ENCODE data around the gene RCAN1.
A peak's percentile ranks its signal among the peaks of the same experiment; 100 is the strongest.

RCAN1 gene

DNA sequence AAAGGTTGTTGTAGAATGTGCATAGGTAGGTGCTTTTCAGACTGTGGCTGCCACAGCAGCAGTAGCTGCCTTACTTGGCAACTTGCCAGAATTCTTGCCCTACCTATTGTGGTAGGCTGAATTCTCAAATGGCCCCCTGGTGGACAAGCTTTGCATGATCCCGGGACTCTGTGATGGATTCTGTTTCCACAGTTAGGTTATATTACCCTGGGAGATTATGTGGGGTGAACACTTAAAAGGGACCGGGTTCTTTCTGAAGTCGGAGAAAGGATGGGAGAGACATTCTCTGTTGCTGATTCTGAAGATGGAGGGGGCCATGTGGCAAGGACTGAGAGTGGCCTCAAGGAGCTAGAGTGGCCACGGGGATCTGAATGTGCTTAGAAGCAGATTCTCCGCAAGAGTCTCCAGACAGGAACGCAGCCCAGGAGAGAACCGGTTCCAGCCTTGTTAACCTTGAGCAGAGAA is 70.8 kb downstream of the RCAN1 start:
- DNase-seq = peak in 8 of 58 donors; percentile 4 to 33 (median 9)

DNA sequence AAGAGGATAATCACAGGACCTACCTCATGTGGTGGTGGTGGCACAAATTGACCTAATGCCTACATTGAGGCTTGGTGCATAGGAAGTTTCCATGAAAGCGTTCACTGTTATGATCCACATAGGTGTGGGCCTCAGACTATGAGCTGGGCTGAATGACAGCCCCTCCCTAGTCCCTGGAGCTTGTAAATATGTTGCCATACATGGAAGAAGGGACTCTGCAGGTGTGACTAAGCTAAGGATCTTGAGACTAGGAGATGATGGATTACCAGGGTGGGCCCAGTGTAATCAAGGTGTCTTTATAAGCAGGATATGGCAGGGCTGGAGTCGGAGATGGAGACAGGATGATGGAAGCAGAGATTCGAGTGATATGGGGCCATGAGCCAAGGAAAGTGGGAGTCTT is 71.9 kb downstream of the RCAN1 start:
- DNase-seq = no peak

DNA sequence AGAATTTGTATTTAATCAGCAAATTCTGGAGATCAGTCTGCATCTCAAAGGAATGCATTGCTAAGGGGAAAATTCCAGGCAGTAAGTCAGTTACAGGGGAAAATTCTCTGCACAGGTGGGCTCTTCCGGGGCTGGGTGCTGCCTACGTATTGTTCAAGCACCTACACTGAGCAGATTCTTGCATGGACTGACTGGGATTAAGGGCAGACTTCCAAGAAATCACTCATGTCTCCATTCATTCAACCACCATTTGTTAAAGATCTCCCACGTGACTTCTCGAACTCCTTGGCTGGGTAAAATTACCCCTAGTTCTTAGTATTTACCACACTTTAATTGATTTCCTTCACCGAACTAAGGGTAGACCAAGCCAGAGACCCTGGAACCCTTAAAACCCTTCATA is 74.7 kb downstream of the RCAN1 start:
- no peak for DNase-seq

- no peak for DNase-seq
Measured at GRCh38 chr21:34537838-34538237, 77.1 kb downstream of the RCAN1 start.

GRCh38 chr21:34536820-34537219 is 78.1 kb downstream of the RCAN1 start:
- no peak for DNase-seq

DNA sequence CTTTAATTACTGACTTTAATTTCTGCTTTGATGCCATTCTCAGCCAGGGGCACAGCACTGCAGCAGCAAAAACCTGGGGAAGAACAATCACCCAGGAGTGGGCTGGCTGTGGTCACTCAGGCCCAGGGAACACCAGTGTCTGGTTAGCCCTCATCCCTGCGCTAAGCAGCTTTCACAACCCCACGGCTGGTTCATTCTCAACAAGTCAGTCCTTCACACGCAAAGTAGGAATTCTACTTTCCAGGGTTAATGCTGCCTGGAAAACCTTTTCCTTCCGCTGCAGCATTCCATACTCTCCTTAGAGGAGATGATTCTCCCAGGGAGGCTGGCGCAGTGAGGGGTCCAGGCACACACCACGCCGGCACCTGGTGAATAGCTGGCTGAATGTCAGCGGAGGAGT is 78.6 kb downstream of the RCAN1 start:
- no peak for DNase-seq

- no peak for DNase-seq
Measured at GRCh38 chr21:34535886-34536285, 79.0 kb downstream of the RCAN1 start.

GRCh38 chr21:34534522-34534921 is 80.4 kb downstream of the RCAN1 start:
- peak in 32 of 58 donors; percentile 8 to 80 (median 29) for DNase-seq

DNA sequence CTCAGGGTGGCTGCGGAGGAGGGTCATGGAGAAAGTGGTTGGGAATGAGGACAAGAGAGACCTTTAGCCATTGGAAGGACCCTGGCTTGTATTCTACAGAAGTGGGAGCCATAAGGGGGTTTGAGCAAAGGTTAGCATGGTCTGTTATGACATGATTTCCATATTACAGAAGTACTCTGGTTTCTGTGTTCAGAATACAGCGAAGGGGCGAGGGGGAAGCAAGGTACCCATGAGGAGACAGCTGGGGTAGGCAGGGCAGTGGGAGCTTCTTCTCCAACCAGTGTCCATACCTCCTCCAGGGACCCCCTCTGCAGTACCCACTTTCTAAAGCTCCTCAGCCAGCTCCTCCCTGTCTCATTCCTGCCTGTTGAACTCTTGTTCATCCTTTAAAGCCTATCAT is 81.0 kb downstream of the RCAN1 start:
- no peak for DNase-seq

- DNase-seq = no peak
Measured at GRCh38 chr21:34531399-34531798, 83.5 kb downstream of the RCAN1 start.

DNA sequence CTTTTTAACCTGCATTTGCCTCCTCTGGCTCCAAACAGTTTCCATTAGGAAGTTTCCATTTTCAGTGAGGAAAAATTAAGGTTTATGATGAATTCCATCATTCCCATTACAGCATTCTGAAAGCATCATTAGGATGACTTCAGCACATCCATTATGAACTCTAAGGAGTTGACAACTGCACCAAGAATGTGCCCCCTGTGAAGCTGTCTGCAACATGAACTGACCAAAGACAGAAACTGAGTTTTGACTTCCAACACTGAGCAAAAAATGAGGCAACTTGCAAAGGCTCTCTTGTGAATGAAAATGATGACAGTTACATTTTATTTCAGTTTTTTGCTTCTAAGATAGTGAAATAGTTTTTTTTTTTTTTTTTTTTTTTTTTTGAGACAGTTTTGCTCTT is 84.7 kb downstream of the RCAN1 start:
- DNase-seq = no peak

DNA sequence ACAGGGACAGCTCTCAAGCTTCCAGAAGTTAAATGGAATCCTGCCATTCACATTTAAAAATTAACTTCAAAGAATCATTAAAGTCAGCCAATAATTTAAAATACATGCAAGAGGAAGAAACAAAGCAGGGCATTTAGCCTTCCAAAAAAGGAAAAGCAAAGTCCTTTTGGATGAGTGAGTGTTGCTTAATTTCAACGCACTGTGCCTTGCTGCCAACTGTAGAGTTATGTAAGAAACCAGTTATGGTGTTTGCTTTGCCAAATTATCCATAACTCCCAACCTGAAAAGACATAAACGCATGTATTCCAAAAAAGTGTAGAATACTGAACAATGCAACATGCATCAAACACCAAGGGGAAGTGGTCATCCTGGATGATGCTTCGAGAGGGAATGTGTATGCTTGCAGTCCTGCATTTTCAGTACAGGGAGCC is 86.8 kb downstream of the RCAN1 start:
- peak in 5 of 58 donors; percentile 3 to 34 (median 12) for DNase-seq

DNA sequence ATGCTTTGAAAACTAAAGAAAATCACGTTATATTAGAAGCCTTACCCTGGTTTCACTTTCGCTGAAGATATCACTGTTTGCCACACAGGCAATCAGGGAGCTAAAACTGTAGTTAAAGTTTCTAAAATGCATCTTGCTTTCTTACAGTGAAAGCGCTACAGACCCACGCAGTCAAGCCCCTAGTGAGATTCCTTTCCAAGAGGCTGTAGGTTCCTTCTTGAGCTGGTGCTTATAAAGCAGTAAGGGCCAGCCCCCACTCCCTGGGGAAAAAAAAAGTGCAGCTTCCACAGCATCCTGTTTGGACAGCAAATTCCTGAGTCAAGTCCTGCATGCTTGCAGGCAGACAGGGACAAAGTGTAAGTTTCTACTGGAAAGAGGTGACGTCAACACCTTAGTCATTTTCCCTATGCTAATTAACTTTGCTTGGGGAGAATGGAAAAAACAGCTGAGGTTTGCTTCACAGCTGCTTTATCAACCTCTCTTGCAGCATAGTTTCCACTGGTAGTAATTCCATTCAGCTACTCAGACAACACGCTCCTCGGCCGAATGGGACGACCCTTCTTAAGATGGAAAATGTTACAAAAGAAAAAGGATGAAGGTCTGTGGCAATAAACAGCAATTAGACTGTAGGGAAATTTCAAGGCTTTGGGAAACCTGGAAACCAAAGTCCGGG is 88.2 kb downstream of the RCAN1 start:
- DNase-seq = peak in 14 of 58 donors; percentile 6 to 57 (median 15)

GRCh38 chr21:34526241-34526617 is 88.7 kb downstream of the RCAN1 start:
- DNase-seq = no peak

DNA sequence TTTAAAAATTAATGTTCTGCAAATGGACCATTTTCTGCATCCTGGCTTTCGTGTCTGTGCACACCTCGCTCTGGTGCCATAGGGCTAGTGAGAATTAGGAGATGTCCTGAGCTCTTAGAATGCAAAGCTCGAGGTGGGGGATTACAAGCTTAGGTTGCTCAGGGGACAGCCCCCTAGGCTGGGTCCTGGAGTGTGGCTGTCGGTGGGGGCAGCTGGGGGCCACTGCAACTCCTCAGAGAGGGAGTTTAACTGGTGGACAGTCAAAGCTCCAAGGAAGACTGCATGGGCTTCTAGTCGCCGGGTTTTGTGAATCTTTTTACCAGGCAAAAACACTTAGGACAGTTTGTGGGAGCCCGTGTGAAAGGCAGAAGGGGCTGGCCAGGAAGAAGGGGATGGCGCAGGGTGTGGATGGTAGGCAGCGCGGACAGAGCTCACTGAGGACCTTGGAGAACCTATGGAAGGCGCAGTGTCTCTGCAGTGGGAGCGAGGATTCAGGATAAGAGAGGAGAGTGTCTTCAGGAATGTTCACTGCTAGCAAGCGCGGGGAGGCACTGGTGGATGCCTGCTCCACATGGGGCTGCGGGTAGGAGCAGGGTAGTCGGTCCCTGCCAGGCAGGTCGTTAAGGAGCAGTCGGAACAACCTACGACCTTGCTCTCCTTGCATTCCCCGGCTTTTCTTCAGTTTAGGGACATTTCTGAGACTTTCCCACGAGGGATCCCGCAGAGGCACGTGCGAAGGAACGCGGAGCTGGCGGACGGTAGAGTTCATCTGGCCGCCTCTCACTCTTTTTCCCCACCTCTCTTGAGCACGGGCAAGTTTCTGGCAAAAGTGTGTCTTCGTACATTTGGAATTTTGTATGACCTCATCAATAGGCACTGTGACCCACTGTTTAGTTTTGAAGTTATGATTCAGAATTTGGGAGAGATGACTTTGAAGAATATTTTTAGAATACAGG is 90.0 kb downstream of the RCAN1 start:
- DNase-seq = no peak

- no peak for DNase-seq
Measured at GRCh38 chr21:34523019-34523555, 91.8 kb downstream of the RCAN1 start.

- no peak for DNase-seq
Measured at GRCh38 chr21:34522284-34522683, 92.6 kb downstream of the RCAN1 start.

- DNase-seq = no peak
Measured at GRCh38 chr21:34521561-34521960, 93.4 kb downstream of the RCAN1 start.

GRCh38 chr21:34520764-34521508 is 94.0 kb downstream of the RCAN1 start:
- DNase-seq = no peak

DNA sequence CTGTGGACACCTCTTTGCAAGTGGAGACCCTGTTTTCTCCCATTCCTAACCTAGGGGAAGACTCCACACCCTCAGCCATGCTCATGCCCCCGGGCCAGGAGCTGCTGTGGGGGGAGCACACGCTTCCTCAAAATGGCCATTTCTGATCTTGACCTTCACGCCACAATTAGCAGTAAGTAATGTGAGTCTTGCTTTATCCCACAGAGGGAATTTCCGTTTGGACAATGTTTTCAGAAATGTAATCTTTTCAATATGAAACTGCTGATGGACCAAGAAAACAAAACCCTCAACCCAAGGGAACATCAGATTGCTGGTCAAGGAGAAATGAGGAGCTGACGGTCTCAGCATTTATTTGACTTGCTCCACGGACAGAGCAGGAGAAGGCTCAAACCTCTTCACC is 94.6 kb downstream of the RCAN1 start:
- no peak for DNase-seq

GRCh38 chr21:34519694-34520093 is 95.2 kb downstream of the RCAN1 start:
- DNase-seq = no peak

Measured in anterior cingulate cortex (tissue), 58 donors.